NCI-H526 treated with DMSO at 0.1 percent for 48 hours (cell line): ENCODE results near the gene UNCX.
"Not testable (repeated sequence)": the region's sequence is repeated elsewhere in the genome, so short reads cannot be mapped to it uniquely, and the experiment has no call there.

Source experiments
- DNase-seq: peaks from one replicate; lab custom pipeline; 2025; lab: John Stamatoyannopoulos, UW

UNCX gene

DNA sequence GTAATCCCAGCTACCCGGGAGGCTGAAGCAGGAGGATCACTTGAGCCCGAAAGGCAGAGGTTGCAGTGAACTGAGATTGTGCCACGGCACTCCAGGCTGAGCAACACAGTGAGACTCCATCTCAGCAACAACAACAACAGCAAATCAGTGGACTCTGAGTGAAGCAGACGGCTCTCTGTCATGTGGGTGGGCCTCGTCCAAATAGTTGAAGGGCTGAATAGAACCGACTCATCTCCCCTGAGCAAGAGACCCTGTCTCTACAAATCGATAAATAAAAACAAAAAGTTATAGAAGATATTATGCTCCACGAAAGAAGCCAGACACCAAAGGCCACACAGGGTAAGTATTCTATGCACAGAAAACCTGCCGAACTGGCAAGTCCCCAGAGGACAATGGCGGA is 45.9 kb downstream of the UNCX start:
- no peak for DNase-seq

DNA sequence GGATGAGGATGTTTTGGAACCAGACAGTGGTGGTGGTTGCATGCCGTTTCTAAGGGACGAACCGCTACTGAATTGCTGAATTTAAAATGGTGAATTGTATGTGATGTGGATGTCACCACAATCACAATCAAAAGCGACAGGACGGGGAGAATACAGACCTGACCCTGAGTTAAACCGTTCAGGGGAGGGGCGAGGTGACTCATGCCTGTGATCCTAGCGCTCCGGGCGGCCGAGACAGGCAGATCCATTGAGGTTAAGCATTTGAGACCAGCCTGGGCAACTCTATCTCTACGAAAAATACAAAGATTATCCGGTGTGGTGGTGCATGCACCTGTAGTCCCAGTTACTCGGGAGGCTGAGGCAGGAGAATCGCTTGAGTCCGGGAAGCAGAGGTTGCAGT is 46.4 kb downstream of the UNCX start:
- DNase-seq = no peak

DNA sequence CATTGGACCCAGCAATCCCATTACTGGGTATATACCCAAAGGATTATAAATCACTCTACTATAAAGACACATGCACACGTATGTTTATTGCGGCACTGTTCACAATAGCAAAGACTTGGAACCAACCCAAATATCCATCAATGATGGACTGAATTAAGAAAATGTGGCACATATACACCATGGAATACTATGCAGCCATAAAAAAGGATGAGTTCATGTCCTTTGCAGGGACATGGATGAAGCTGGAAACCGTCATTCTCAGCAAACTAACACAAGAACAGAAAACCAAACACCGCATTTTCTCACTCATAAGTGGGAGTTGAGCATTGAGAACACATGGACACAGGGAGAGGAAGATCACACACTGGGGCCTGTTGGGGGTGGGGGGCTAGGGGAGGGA is 47.2 kb downstream of the UNCX start:
- DNase-seq = not testable (repeated sequence)

DNA sequence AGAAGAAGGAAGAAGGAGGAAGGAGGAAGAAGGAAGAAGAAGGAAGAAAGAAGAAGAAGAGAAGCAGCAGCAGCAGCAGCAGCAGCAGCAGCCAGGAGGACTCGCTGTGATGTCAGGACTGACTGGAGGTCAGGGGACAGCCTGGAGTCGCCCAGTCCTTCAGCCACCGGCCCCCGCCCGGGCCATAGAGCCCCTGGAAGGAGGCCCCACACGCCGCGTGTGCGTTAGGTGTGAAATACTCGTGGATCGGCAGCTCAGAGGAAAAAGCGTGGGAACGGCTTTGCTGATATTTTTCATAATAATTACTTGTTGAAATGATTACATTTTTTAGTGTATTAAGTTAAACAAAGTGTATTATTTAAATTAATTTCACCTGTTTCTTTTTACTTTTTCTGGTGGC is 48.4 kb downstream of the UNCX start:
- no peak for DNase-seq

DNA sequence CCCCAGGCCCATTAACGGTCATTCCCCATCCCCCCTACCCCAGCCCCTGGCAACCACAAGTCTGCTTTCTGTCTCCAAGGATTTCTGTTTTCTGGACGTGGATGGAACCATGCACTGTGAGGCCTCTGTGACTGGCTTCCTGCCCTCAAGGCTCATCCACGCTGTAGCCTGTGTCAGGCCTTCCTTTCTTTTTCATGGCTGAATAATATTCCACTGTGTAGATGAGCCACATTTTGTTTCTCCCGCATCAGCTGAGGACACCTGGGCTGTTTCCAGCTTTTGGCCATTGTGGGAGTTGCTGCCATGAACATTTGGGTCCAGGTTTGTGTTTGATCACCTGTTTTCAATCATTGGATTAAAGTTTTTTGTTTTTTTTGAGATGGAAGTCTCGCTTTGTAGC is 50.0 kb downstream of the UNCX start:
- DNase-seq = no peak

DNA sequence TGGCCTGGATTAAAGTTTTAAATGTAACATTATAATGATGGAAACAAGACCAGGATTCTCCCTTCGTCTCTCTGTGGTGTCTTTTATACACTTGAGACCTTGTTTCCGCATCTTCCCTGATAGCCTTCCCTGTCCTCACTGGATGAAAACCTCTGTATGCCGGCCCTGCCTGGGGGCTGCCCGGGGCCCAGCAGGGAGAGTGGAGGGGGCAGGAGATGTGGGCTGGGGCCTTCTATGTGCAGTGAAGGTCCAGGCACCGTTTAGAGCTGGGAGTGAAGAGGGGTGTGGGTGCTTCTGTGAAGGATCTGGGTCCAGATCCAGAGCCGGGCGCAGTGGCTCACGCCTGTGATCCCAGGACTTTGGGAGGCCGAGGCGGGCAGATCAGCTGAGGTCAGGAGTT is 50.7 kb downstream of the UNCX start:
- DNase-seq = no peak

DNA sequence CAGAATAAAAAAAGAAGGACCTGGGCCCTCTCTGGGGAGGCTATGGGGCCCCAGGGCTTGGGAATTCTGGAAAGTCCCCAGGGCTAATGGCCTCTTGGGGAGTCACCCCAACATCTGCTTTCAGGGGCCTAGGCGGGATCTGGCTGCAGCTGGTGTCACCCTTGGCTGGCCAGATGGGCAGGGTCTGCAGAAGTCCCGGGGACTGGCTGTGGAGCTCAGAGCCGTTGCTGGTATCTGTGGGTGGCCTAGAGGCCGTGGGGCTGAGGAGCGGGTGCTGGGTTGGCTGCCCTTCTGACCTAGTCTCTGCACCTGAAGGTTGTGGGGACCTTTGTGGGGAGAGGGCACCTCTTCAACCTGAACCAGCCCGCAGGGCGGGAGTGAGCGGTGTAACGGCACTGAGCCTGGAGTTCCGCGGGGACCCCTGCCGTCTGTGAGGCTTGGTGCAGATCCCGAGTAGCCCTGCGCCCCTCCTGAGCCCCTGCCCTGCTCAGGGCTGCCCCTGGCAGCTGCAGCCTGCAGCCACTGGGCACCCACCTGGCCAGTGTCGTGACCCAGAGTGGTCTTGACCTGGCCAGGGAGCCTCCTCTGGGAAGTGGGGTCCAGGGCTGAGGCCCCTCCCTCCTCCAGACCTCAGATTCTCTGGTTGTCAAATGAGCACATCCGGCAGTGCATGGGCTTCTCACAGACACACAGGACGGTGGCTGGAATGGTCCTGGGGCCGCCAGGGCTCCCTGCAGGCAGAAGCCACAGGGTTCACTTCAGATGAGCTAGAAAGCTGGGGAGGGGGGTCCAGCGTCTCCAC is 51.5 kb downstream of the UNCX start:
- no peak for DNase-seq

DNA sequence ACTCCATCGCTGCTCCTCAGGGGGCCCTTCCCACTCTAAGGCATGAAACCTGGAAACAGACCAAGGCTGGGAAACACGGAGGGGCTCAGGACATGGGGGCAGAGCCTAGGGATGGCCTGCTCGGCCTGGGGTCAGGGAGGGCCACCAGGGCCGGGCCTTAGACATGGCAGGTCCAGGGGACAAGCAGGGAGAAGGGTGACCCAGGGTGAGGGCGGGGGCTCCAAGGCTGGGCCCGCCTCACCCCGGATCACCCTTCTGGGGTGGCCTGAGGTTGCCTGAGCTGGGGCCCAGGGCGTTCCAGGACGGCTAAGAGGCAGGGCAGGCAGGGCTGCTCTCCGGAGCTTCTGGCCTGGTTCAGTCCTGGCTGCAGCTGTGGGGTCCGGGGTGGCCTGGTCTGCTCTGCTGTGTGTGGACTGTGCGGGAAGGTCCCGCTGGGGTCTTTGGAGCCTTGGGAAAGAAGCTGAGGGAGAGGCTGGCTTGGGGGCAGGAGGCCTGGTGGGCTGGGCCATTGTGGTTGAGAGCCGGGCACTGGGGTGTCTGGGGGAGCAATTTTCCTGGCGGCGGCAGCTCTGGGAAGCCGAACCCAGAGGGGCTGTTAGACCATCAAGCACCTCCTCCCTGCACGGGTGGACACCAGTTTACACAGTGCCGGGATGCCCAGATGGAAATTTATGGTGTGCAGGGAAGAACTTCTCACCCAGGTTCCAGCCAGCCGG is 52.2 kb downstream of the UNCX start:
- DNase-seq = no peak

DNA sequence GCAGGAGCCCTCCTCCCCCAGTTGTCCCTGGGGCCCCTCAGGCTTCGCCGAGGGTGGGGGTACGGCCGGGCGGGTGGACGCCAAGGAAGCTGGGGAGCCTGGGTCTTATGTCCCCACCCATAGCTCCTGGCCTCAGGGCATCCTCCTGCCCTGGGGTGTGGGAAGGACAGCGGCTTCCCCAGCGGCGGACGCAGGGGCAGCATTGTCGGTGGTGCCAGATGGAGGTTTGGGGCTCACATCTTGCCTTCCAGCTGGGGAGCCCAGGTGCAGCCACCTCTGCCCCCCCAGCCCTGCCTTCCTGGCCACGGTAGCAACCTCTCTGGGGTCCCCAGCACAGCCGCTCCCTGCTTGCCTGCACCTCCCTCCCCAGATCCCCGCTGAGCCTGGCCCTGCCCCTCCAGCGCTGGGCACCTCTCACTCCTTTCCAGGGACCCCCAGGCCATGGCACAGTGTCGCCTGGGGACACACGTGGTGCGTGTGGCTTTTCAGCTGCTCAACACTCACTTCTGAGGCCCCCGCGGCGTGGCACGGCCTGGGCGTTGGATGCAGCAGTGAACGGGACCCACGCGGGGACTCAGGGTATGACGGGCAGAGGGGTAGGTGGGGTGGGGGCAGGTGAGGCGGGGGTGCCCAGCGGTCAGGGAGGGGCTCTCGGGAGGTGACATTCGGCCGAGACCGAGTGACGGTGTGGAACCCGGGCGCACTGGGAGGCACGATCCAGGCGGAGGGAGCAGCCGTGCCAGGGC is 53.1 kb downstream of the UNCX start:
- DNase-seq = no peak
